ENCODE data around the gene HEG1. TPM values are rescaled to one million over a fixed set of nuclear protein-coding genes. Genes with fewer than 3 reads are reported as not detected.

HEG1 gene
- total and polyA plus RNA-seq, 2 of the 13 experiments (the other 11 are each of a cell fraction or from before 2014, with no cell fraction given) = 10.7 to 18.2 TPM

DNA sequence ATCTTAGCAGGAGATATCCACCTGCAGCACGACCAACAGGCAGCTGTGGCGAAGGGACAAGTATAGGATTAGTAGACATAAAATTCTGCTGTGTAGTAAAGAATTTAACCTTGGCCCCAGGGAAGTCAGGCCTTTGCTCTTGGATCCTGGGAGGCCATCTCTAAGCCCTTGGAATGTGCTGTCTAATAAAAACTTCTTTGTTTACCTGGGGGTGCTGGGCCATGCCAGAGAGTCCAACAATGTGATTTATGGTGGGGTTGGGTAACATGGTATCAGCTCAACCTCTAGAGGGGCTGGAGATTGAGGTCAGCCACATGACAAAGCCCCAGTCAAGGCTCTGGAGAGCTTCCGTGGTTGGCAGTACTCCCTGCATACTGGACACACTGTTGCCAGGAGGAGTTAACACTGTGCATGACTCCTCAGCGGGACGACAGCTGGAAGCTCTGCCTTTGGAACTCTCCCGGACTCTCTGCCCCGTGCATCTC is 52.4 kb downstream of the HEG1 start (continued):
- TF ChIP-seq KMT2A (CRISPR knock-in tag; IDR thresholded peaks at IDR 0.05) (peak; percentile 45; the same call in 1 of the 2 replicates), ARNT2 (CRISPR knock-in tag; IDR thresholded peaks at IDR 0.05; ENCODE audit: low read depth) (no peak), SETDB1 (CRISPR knock-in tag; IDR thresholded peaks at IDR 0.05; ENCODE audit: borderline replicate concordance) (no peak), ZNF841 (CRISPR knock-in tag; IDR thresholded peaks at IDR 0.05; ENCODE audit: borderline replicate concordance) (no peak), NCOA5 (CRISPR knock-in tag; IDR thresholded peaks at IDR 0.05) (no peak), CCAR2 (optimal IDR thresholded peaks at IDR 0.05; ENCODE audit: low read depth, low read length) (no peak), ZFP36 (IDR thresholded peaks at IDR 0.05; ENCODE audit: borderline replicate concordance, low read depth, low read length, partially characterized antibody) (no peak), ZNF547 (CRISPR knock-in tag; IDR thresholded peaks at IDR 0.05) (no peak), ETV6 (CRISPR knock-in tag; conservative IDR thresholded peaks at IDR 0.05) (no peak), ZNF235 (CRISPR knock-in tag; IDR thresholded peaks at IDR 0.05; ENCODE audit: borderline replicate concordance) (no peak), ISX (CRISPR knock-in tag; conservative IDR thresholded peaks at IDR 0.05) (no peak), SP5 (CRISPR knock-in tag; IDR thresholded peaks at IDR 0.05; ENCODE audit: borderline replicate concordance, low read depth) (peak; percentile 65; the same call in 1 of the 2 replicates), TMF1 (CRISPR knock-in tag; IDR thresholded peaks at IDR 0.05; ENCODE audit: low read depth) (no peak), NFIC (IDR thresholded peaks at IDR 0.05; ENCODE audit: low read length) (peak; percentile 86), SRSF9 (IDR thresholded peaks at IDR 0.05; ENCODE audit: borderline replicate concordance, insufficient read depth, low read depth, low read length, poor library complexity, severe bottlenecking) (no peak), ARNT (IDR thresholded peaks at IDR 0.05) (no peak), ZZZ3 (CRISPR knock-in tag; IDR thresholded peaks at IDR 0.05; ENCODE audit: borderline replicate concordance) (no peak), YEATS4 (CRISPR knock-in tag; IDR thresholded peaks at IDR 0.05; ENCODE audit: borderline replicate concordance) (peak; percentile 69; the same call in 1 of the 2 replicates), PAXIP1 (CRISPR knock-in tag; conservative IDR thresholded peaks at IDR 0.05) (peak; percentile 93)
- TF ChIP-seq, protein P1, sequence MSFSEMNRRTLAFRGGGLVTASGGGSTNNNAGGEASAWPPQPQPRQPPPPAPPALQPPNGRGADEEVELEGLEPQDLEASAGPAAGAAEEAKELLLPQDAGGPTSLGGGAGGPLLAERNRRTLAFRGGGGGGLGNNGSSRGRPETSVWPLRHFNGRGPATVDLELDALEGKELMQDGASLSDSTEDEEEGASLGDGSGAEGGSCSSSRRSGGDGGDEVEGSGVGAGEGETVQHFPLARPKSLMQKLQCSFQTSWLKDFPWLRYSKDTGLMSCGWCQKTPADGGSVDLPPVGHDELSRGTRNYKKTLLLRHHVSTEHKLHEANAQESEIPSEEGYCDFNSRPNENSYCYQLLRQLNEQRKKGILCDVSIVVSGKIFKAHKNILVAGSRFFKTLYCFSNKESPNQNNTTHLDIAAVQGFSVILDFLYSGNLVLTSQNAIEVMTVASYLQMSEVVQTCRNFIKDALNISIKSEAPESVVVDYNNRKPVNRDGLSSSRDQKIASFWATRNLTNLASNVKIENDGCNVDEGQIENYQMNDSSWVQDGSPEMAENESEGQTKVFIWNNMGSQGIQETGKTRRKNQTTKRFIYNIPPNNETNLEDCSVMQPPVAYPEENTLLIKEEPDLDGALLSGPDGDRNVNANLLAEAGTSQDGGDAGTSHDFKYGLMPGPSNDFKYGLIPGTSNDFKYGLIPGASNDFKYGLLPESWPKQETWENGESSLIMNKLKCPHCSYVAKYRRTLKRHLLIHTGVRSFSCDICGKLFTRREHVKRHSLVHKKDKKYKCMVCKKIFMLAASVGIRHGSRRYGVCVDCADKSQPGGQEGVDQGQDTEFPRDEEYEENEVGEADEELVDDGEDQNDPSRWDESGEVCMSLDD (CRISPR knock-in tag; IDR thresholded peaks at IDR 0.05; ENCODE audit: borderline replicate concordance) = peak; percentile 94
- TF ChIP-seq, protein P2, sequence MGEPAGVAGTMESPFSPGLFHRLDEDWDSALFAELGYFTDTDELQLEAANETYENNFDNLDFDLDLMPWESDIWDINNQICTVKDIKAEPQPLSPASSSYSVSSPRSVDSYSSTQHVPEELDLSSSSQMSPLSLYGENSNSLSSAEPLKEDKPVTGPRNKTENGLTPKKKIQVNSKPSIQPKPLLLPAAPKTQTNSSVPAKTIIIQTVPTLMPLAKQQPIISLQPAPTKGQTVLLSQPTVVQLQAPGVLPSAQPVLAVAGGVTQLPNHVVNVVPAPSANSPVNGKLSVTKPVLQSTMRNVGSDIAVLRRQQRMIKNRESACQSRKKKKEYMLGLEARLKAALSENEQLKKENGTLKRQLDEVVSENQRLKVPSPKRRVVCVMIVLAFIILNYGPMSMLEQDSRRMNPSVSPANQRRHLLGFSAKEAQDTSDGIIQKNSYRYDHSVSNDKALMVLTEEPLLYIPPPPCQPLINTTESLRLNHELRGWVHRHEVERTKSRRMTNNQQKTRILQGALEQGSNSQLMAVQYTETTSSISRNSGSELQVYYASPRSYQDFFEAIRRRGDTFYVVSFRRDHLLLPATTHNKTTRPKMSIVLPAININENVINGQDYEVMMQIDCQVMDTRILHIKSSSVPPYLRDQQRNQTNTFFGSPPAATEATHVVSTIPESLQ (CRISPR knock-in tag; conservative IDR thresholded peaks at IDR 0.05) = no peak
- TF ChIP-seq, protein P3, sequence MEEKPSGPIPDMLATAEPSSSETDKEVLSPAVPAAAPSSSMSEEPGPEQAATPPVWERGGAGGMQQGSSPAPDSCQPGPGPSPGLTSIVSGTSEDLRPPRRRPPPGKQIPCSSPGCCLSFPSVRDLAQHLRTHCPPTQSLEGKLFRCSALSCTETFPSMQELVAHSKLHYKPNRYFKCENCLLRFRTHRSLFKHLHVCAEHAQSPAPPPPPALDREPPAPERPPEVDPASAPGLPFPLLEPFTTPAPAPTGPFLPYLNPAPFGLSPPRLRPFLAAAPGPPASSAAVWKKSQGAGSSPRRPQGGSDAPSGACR (CRISPR knock-in tag; IDR thresholded peaks at IDR 0.05) = no peak

Measured in HepG2 (cell line).